ENCODE measurements around the gene CD83. TPM values are rescaled to one million over a fixed set of nuclear protein-coding genes. Genes with fewer than 3 reads are reported as not detected.

Gene CD83
- total RNA-seq, 4 donors from 2014 or later: 2.0 to 16.9 (median 7.9) TPM

DNA sequence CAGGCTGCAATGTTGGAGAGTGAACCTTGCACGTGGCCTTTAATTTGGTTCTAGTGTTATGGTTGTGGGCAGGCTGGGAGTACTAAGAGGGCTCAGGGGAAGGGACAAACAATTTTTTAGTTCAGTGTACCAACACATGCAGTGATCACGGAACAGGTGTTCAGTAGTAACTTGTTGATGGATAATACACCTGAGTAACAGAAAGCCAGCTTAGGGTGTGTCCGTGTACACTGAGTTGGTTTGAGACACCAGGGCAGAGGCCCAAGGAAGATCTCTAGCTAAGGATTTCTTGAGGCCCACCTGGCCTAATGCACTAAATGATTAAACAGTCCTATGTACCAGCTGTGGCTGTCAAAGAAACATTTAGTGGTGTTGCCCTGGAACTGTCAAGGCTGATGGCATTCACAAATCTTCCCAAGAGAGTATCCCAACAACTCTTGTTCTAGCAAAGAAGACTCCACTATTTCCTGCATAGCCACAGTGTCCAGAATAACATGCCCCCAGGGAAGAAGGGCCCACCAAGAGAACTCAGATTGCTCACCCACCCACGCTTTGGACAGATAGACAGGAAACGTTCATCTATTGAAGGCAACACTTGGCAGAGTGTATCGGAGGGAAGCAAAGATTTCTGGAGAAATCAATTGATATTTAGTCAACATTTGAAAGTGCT is 60.0 kb downstream of the CD83 start:
- H3K4me3 ChIP-seq: no peak overlapping the region
- DNase-seq: no peak
- intact Hi-C loops (cut with DNase I; ENCODE audit: low total_unique reads): no loop called here
- no peak overlapping the region for H3K27ac ChIP-seq
- H3K9me3 ChIP-seq: no peaks in the 10 kb centered on the region
- TF ChIP-seq POLR2A (IDR thresholded peaks at IDR 0.05): no peak
- TF ChIP-seq, protein P1, sequence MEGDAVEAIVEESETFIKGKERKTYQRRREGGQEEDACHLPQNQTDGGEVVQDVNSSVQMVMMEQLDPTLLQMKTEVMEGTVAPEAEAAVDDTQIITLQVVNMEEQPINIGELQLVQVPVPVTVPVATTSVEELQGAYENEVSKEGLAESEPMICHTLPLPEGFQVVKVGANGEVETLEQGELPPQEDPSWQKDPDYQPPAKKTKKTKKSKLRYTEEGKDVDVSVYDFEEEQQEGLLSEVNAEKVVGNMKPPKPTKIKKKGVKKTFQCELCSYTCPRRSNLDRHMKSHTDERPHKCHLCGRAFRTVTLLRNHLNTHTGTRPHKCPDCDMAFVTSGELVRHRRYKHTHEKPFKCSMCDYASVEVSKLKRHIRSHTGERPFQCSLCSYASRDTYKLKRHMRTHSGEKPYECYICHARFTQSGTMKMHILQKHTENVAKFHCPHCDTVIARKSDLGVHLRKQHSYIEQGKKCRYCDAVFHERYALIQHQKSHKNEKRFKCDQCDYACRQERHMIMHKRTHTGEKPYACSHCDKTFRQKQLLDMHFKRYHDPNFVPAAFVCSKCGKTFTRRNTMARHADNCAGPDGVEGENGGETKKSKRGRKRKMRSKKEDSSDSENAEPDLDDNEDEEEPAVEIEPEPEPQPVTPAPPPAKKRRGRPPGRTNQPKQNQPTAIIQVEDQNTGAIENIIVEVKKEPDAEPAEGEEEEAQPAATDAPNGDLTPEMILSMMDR (IDR thresholded peaks at IDR 0.05): no peak
- H3K27me3 ChIP-seq: no peaks in the 10 kb centered on the region
- no peaks in the 10 kb centered on the region for H3K36me3 ChIP-seq
- no peaks in the 10 kb centered on the region for H3K4me1 ChIP-seq

DNA sequence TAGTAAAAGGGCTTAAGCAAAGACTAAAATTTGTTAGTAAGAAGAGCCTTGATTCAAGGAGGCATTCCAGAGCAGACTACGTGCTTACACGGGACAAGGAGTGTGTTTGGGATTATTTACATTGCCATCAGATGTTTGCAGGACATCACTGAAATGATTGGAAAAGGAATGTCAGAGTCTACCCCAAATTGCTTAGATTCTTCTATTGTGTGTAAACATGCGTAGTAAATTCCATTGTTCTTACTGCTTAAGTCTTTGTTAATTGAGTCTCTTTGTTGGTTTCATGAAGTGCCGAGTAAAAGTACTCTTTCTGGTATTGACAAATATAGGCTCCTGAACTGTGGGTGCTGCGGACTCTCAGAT is 60.5 kb downstream of the CD83 start:
- intact Hi-C loops (cut with DNase I; ENCODE audit: low total_unique reads): no loop called here
- no peaks in the 10 kb centered on the region for H3K9me3 ChIP-seq
- no peak for DNase-seq
- H3K27ac ChIP-seq: no peak overlapping the region
- TF ChIP-seq POLR2A (IDR thresholded peaks at IDR 0.05): no peak
- TF ChIP-seq, protein P1 (IDR thresholded peaks at IDR 0.05): no peak
- H3K36me3 ChIP-seq: no peaks in the 10 kb centered on the region
- no peak overlapping the region for H3K4me3 ChIP-seq
- H3K4me1 ChIP-seq: no peaks in the 10 kb centered on the region
- no peaks in the 10 kb centered on the region for H3K27me3 ChIP-seq

DNA sequence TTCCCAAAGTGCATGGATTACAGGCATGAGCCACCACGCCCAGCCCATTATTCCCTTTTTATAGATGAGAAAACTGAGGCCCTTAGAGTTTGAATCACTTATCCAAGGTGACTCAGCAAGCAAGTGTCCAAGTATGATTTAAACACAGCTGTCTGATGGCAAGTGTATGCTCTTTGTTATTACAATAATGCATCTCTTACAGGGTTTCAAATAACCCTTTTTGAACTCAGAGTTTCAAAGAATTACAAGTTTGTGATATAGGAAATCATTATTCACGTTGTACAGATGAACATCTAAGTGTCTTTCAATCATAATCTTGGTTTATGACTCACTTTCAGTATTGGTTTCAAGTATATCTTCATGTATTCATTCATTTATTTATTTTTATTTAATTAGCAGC is 63.0 kb downstream of the CD83 start:
- H3K9me3 ChIP-seq: no peaks in the 10 kb centered on the region
- no peak overlapping the region for H3K27ac ChIP-seq
- H3K4me1 ChIP-seq: no peaks in the 10 kb centered on the region
- DNase-seq: no peak
- TF ChIP-seq, protein P1 (IDR thresholded peaks at IDR 0.05): no peak
- TF ChIP-seq POLR2A (IDR thresholded peaks at IDR 0.05): no peak
- H3K36me3 ChIP-seq: no peaks in the 10 kb centered on the region
- intact Hi-C loops (cut with DNase I; ENCODE audit: low total_unique reads): no loop called here
- H3K27me3 ChIP-seq: no peaks in the 10 kb centered on the region
- H3K4me3 ChIP-seq: no peak overlapping the region

GRCh38 chr6:14182916-14183315 is 65.3 kb downstream of the CD83 start:
- intact Hi-C loops (cut with DNase I; ENCODE audit: low total_unique reads): no loop called here
- Histone ChIP-seq H3K27me3 (no peaks in the 10 kb centered on the region), H3K9me3 (no peaks in the 10 kb centered on the region), H3K36me3 (no peaks in the 10 kb centered on the region), H3K4me3 (no peak overlapping the region), H3K27ac (no peak overlapping the region), H3K4me1 (no peaks in the 10 kb centered on the region)
- TF ChIP-seq, protein P1 (IDR thresholded peaks at IDR 0.05): no peak
- no peak for TF ChIP-seq POLR2A (IDR thresholded peaks at IDR 0.05)
- no peak for DNase-seq

Small RNA genes within 50 kb of the gene (small RNA-seq; reads per million reads assigned to genes)
- not detected for gene RNU7-133P

Other genes starting within 250 kb of the CD83 start
- gene RNF182, start 192.8 kb upstream of the CD83 start, total RNA-seq: under 1 TPM in 3 of 4 donors, not detected in 1; under 0.01 to 0.41 (median 0.34) TPM

All from uterus (tissue), 4 donors.